Measurements from ENCODE around the gene RILPL2.
"Not testable (repeated sequence)": the region's sequence is repeated elsewhere in the genome, so short reads cannot be mapped to it uniquely, and the experiment has no call there.

The RILPL2 gene

GRCh38 chr12:123436017-123436964, at the start of gene RILPL2:
TSS of gene RILPL2 (minus strand) at chr12:123436684. CDS start at chr12:123436420, 264 bp downstream.
- FAIRE-seq = no peak

- FAIRE-seq = no peak
Measured at GRCh38 chr12:123485756-123486155, 49.3 kb upstream of the RILPL2 start.

GRCh38 chr12:123483602-123484248, 47.2 kb upstream of the RILPL2 start:
- FAIRE-seq = no peak

- FAIRE-seq = no peak
Measured at GRCh38 chr12:123482876-123483275, 46.4 kb upstream of the RILPL2 start.

- not testable (repeated sequence) for FAIRE-seq
Measured at GRCh38 chr12:123481251-123481650, 44.8 kb upstream of the RILPL2 start.

GRCh38 chr12:123479442-123480180, 43.1 kb upstream of the RILPL2 start:
- FAIRE-seq = no peak

- FAIRE-seq = no peak
Measured at GRCh38 chr12:123478762-123479161, 42.3 kb upstream of the RILPL2 start.

- FAIRE-seq = no peak
Measured at GRCh38 chr12:123478069-123478468, 41.6 kb upstream of the RILPL2 start.

GRCh38 chr12:123475246-123475703, 38.8 kb upstream of the RILPL2 start:
- no peak for FAIRE-seq

GRCh38 chr12:123474485-123475245, 38.2 kb upstream of the RILPL2 start:
- no peak for FAIRE-seq

- no peak for FAIRE-seq
Measured at GRCh38 chr12:123472438-123472849, 36.0 kb upstream of the RILPL2 start.

- FAIRE-seq = no peak
Measured at GRCh38 chr12:123471374-123472068, 35.0 kb upstream of the RILPL2 start.

- no peak for FAIRE-seq
Measured at GRCh38 chr12:123469978-123470377, 33.5 kb upstream of the RILPL2 start.

- no peak for FAIRE-seq
Measured at GRCh38 chr12:123468786-123469185, 32.3 kb upstream of the RILPL2 start.

GRCh38 chr12:123465084-123465483, 28.6 kb upstream of the RILPL2 start:
- FAIRE-seq = no peak

- not testable (repeated sequence) for FAIRE-seq
Measured at GRCh38 chr12:123463174-123463573, 26.7 kb upstream of the RILPL2 start.

- no peak for FAIRE-seq
Measured at GRCh38 chr12:123457980-123458779, 21.7 kb upstream of the RILPL2 start, which contains the start of gene SNRNP35. TSS of gene SNRNP35 (plus strand) at chr12:123458139. CDS start at chr12:123465541, 7,402 bp downstream.

GRCh38 chr12:123453165-123453564, 16.7 kb upstream of the RILPL2 start:
- FAIRE-seq = no peak

- not testable (repeated sequence) for FAIRE-seq
Measured at GRCh38 chr12:123452276-123452550, 15.7 kb upstream of the RILPL2 start.

- FAIRE-seq = no peak
Measured at GRCh38 chr12:123450636-123451035, 14.2 kb upstream of the RILPL2 start.

GRCh38 chr12:123449856-123450255, 13.4 kb upstream of the RILPL2 start:
- no peak for FAIRE-seq
